HG03378 (cell line): ENCODE measurements around the gene EDNRB.
"Not testable (repeated sequence)": the region's sequence is repeated elsewhere in the genome, so short reads cannot be mapped to it uniquely, and the experiment has no call there.

Experiments used
- ATAC-seq: cut with Tn5 transposase; IDR thresholded peaks from one replicate; pipeline ENCODE4 v1.9.1; 2021; ENCODE audit warnings: mild to moderate bottlenecking, moderate library complexity; ENCODE audit not compliant: unreplicated experiment

Gene EDNRB

DNA sequence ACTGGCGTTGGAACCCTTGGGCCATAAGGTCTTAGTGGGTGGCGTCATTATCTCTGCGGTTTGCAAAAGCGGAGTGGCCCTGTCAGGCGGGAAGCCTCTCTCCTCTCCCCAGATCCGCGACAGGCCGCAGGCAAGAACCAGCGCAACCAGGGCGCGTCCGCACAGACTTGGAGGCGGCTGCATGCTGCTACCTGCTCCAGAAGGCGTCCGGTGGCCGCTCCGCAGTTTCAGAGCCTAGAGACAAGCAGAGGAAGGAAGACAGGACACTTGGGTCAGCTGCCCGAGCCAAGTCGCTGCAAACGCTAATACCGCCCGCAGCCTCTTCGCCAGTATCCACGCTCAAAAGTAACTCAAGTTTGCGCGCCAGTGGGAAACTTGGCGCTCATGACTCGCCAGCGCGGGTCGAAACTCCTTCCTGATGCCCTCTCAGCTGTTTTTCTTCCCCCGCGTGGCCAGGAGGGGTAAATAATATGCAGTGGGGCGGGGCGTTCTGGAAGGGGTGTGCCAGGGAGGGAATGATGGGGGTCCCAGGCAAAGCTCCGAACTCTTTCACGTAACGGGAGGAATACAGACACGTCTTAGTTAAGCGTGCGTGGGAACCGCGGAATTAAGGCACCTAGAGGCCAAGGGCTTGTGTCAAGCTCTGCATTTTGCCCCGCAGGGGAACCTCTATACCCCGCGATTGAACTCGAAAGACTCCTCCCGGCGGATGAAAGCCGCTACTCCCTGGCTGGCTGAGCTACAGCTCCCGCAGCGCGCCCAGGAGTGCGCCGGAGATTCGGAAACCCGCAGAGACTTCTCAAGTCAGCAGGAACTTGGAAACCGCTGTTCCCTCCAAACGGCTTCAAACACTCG is at the start of gene EDNRB:
TSS of gene EDNRB (minus strand) at position 441 of the 855 bp plus-strand sequence. CDS start at position 183, 258 bp downstream.
- ATAC-seq, result no peak

DNA sequence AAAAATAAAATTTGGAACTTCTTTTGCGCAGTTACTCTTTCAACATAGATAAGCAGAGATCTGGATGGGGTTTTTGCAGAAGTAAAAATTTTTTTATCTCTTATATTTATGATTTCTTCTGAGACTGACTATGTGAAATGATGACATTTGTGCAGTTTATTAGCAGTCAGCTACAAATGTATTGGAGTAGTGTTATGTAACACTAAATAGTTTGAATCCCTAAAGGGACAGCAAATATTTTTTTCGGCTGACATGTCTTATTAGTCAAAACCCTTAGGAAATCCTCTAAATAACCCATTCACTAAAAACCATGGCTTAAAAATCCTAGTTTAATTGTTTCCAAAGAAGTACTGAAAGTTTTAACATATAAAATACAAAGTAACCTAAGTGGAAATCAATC is 48.0 kb upstream of the EDNRB start:
- no peak for ATAC-seq

DNA sequence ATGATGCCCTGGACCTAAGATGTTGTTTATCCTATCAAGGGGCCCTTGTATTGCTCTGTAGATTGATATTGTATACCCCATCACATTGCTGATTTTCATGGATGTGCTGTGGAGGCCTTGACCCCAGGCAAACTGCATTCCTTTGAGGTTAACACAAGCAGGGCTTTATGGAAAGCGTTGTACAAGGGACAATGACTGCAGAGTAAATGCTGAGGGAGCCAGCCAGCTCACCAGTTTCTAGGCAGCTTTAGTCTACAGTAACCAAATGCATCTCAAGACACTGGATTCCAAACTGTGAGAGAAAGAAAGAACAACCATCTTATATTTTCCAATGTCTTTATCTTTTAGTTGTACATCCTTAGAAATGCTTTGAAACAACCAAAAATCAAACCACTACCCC is 34.1 kb upstream of the EDNRB start:
- ATAC-seq, result no peak

DNA sequence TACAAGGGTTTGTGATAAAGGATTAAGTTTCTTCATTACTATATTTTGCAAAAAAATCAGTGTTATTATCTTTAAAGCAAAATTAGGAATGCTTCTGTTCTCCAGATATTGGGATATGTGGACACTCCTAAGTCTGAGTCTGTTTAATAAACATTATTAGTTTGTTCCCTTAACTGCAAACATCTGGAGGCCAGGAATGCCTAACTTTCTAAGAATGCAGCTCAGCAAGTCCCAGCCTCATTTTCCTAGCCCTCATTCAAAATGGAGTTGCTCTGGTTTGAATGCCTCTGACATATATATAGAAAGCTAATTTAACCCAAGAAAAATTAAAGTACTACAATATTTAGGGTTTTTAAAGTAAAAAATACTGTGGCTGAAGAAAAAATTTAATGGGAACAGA is 33.6 kb upstream of the EDNRB start:
- ATAC-seq, result no peak

GRCh38 chr13:77946522-77946921 is 27.9 kb upstream of the EDNRB start:
- no peak for ATAC-seq

DNA sequence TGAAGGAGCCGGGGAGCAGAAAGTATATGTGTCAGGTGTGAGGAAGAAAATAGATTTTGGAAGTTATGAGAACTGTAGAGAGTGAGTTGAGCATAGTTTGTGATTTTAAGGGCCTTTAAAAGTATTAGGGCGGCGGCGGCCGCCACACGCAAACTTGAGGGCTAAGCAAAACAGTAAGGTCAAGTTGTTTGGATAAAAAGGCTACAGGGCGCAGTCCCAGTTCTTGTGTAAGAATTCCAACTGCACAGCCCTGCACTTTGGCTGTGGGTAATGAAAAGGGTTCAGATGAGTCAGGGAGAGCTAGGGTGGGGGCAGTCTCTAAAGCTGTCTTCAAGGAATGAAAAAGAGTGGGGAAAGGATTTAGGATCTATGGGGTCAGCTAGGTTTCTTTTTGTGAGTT is 16.4 kb upstream of the EDNRB start:
- ATAC-seq, result not testable (repeated sequence)

GRCh38 chr13:77930430-77930829 is 11.8 kb upstream of the EDNRB start:
- ATAC-seq, result peak; percentile 77

- peak; percentile 98 for ATAC-seq
Observed at GRCh38 chr13:77928909-77929308, 10.3 kb upstream of the EDNRB start.

- ATAC-seq, result no peak
Observed at GRCh38 chr13:77925616-77926015, 7.0 kb upstream of the EDNRB start.

DNA sequence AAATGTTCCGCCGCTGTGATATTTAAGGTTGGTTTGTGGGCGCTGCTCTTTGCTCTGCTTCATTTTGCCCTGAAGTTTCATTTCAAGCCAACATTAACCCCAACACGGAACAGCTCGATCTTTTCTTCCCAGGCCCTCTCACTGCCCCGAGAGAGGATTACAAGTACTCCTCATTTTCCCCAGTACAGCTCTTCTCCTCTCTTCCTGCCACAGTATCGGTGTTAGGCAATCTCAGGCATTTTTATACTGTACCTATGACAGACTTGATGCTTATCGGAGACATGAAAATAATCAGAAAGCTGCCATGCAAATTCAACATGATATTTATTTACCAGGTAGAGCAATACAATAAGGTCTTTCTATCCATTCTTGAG is 1.3 kb upstream of the EDNRB start:
- ATAC-seq, result no peak

DNA sequence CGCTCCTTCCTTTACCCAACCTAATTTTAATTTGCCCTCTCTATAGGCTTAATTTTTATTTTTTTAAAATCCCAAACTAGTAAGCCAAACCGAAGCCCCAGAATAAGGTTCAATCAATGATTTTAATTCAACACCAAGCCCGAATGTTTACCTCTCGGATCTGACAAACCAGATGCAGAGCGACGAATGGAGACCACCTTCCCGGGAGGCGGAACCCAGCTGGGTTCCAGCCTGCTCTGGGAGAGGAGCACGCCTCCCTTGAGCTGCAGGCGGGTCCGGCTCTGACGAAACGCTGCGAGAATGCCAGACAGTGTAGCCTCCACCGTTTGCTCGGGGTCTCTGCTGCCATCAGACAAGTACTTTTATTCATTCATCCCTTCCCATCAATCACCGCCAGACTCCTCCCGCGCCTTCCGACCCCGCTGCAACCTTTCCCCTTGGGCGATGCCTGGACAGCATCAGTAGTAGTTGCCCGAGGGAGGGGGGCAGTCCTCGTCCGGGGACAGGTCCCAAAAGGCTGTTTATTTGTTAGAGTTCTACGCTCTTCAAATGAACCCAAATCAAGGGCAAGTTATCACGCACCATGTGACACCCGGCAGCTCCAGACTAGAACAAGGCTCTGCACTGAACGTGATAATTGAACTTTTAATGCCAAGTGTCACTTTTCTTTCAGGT is 752 bp upstream of the EDNRB start:
- no peak for ATAC-seq

GRCh38 chr13:77916488-77916887 is 2.1 kb downstream of the EDNRB start:
- ATAC-seq, result no peak

DNA sequence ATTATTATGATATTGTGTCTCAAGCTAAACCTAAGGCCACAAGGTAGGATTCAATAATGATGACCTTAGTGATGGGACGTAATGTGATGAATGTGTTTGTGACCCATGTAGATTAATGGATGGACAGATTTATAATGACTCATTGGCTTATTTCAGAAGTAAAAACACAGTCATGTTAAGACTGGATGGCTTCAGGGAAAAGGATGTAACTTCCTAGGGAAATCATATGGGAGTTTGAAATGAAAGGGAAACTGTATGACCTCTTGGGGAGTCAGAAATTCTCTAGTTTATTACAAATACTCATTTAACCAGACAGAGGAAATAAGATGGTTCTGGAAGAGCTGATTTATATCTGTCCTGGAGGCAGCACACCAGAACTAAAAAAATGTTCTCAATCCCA is 2.9 kb downstream of the EDNRB start:
- ATAC-seq, result no peak

- no peak for ATAC-seq
Observed at GRCh38 chr13:77913003-77913402, 5.6 kb downstream of the EDNRB start.

GRCh38 chr13:77911751-77912150 is 6.9 kb downstream of the EDNRB start:
- no peak for ATAC-seq

GRCh38 chr13:77909827-77910226 is 8.8 kb downstream of the EDNRB start:
- no peak for ATAC-seq

DNA sequence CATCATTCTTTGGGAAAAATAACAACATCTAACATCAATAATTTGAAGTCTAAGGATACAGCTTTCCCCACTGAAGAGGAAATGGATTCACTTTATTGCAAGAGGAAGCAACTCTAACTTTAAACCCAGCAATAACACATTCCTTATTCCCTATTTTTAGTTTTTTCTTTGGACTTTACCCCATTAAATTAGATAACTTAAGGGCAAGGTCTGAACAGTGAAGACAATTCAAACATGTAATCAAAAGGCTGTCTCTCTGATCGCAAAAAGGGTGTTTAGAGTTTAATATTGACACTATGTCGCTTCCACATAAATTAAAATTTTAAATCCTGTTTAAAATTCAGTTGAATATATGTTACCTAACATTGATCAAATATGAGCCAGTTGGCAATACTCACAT is 10.1 kb downstream of the EDNRB start:
- no peak for ATAC-seq

DNA sequence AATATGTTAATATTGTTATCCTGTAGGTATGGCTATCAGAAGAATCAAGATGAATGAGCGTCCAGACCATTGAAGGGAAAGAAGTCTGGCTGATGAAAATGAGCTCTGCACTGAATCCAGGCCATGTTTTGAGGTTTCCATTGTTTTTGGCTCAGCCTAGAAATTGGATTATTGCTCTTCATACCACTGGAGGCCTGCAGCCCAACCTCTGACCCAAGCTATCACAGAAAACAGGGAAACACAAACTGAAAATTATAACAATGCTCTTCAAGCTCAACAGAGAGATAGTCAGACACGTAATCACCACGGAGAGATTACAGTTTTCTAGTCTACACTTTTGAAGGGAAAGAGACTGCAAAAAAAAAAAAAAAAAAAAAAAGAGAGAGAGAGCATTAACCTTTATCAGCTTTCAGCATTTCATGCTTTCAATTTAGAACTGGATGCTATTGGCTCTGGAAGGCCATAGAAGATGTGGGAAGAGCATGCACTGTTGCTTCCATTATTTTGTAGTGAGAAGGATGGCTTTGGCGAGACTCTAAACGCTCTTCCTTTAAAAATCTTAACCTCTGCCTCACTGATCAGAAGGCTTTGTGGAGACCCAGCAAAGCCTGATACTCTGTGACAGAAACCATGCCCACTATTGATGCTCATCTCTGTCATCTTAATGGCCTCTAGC is 10.8 kb downstream of the EDNRB start:
- ATAC-seq, result no peak

- no peak for ATAC-seq
Observed at GRCh38 chr13:77904031-77904430, 14.6 kb downstream of the EDNRB start.

GRCh38 chr13:77903435-77903834 is 15.2 kb downstream of the EDNRB start:
- ATAC-seq, result no peak

- ATAC-seq, result no peak
Observed at GRCh38 chr13:77902319-77902963, 16.2 kb downstream of the EDNRB start.
